ENCODE data around the gene SEBOX.

DNA sequence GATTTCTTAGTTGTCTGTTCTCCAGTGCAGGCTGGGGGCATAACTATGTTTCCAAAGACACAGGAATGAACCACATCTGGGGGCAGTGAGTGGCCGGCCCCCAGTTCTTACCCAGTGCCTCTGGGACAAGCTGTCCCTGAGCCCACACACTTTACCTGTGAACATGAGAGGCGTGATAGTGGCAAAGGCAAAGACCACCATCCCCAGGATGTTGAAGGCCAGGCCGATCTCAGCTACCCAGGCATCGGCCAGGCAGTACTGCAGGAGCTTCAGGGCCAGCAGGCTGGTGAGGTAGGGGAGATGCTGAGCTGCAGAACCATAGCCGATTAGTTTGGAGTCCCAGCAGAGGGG is 39.4 kb upstream of the SEBOX start:
- TF ChIP-seq, protein P1, sequence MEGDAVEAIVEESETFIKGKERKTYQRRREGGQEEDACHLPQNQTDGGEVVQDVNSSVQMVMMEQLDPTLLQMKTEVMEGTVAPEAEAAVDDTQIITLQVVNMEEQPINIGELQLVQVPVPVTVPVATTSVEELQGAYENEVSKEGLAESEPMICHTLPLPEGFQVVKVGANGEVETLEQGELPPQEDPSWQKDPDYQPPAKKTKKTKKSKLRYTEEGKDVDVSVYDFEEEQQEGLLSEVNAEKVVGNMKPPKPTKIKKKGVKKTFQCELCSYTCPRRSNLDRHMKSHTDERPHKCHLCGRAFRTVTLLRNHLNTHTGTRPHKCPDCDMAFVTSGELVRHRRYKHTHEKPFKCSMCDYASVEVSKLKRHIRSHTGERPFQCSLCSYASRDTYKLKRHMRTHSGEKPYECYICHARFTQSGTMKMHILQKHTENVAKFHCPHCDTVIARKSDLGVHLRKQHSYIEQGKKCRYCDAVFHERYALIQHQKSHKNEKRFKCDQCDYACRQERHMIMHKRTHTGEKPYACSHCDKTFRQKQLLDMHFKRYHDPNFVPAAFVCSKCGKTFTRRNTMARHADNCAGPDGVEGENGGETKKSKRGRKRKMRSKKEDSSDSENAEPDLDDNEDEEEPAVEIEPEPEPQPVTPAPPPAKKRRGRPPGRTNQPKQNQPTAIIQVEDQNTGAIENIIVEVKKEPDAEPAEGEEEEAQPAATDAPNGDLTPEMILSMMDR (IDR thresholded peaks at IDR 0.05; ENCODE audit: insufficient read depth, low read depth, low read length), result no peak
- no peak for TF ChIP-seq EZH2 (IDR thresholded peaks at IDR 0.05; ENCODE audit: insufficient read depth, low read length)

All from astrocyte (in vitro differentiated cells and primary cell).